Inflammatory macrophage treated with lipopolysaccharide for 1 hour (primary cell): ENCODE measurements around the gene NCOR1.
A peak's percentile ranks its signal among the peaks of the same experiment; 100 is the strongest.
"Not testable (repeated sequence)": the region's sequence is repeated elsewhere in the genome, so short reads cannot be mapped to it uniquely, and the experiment has no call there.

ENCODE experiments used
- DNase-seq, 2 donors: peaks; one replicate each; pipeline ENCODE4 v3.0.0-alpha.2; 2020 to 2022

NCOR1 gene

DNA sequence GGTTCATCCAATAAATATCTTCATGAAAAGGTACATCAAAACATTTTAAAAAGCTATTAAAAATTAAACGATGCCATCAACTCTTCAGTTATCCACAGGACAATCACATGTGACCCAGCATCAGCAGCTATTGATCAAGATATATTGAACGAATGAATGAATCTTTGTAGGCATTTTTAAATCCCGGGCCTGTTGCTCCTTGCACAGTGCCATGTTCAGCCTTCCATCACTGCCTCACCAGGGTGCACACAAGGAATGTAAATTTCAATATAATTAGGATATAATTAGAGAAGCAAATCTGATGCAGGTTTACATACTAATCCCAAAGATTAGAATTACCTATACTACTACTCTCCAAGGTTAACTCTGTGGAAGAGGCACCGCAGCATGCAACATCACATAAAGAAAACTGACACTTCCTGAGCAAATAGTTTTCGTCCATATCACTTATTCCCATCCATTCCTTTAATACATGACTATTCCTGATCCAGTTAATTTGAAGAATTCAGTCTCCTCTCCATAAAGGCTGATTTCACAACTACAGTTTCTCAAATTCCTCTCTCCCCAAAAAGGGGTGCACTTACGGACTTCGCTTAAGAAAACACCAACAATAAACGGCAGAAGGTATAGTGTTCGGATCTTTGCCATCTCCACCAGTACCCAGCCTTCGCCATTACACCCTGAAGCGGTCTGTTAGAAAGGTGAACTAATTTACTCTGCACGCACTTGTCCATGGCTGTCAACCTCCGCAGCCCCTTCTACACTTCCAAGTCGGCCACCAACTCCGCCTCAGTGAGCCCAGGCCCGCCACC lies 938 bp downstream of the NCOR1 start:
- no peak for DNase-seq

DNA sequence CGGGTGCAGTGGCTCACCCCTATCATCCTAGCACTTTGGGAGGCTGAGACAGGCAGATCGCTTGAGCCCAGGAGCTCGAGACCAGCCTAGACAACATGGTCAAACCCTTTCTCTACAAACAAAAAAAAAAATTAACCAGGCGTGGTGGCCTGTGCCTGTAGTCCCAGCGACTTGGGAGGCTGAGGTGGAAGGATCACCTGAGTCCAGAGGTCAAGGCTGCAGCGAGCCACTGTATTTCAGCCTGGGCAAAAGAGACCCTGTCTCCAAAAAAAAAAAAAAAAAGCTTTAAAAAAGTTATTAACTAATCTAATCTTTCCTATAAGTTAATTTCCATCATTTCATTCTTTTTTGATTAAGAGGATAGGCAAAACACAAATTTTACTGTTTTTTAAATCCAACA lies 2.5 kb downstream of the NCOR1 start:
- no peak for DNase-seq

DNA sequence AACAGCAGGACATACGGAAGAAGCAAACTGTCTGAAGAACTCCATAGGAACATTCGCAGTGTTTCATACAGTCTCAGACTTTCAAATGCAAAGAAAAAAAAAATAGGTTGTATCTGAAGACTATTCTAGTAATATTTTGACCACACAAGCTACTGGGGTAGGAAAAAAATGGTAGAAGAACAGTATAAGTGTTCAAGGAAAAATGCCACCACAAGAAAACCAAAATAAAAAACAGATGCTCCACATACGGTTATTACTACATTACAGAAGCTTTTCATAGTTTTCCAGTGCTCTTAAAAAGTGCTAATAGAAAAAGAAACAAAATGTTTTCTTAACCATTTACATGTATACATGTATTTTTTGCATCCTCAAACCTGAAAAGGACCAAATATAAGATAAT lies 3.7 kb downstream of the NCOR1 start:
- DNase-seq, result no peak

DNA sequence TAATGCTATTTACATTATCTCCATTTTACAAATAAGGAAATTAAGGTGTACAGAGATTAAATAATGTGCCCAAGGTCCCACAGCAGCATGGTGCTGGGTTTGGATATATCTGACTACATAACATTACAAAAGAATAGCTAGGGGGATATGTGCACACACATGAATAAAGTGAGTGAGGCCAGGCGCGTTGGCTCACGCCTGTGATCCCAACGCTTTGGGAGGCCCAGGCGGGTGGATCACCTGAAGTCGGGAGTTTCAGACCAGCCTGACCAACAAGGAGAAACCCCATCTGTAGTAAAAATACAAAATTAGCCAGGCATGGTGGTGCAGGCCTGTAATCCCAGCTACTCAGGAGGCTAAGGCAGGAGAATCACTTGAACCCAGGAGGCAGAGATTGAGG lies 10.6 kb downstream of the NCOR1 start:
- DNase-seq, result not testable (repeated sequence)

DNA sequence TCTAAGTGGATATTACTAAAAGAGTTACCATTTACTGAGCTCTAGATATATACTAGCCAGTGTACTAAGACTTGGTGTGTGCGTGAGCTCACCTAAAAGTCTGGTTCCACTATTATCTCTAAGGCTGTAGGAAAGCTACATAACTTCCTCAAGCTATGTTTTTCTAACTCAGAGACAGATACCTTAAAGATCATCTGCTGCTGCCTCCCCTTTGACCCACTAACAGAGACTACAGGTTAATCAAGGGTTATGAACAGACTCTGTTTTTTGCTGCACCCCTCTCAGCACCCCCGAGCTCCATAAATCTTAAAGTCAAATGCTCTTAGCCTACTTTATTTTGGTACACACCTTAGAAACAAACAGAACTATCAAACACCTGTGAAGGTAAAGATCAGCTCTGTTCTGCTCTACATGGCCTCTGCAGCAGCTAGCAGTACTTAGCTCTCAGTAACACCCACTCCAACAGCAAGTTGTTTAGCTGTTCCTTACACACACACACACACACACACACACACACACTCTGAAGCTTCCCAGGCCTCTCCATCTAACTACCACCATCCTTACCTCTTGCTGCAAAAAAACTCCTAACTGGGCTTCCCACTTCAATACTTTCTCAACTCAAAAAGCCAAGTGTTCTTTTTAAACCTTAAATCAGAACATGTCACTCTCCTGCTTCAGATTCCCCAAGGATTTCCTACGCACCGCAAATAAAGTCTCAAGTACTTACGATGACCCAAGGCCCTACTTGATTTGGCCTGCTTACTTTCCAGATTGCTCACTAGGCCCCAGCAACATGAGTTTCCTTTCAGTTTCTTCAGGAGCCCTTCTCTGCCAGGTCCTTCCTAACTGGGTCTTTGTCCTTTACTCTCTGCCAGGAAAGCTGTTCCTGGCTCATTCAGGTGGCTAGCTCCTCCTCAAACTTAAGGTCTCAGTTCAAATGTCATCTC lies 12.5 kb downstream of the NCOR1 start:
- DNase-seq, result not testable (repeated sequence)

- DNase-seq, result not testable (repeated sequence)
These were observed 13.6 kb downstream of the NCOR1 start for GRCh38 chr17:16201693-16202131.

- peak; percentile 28 to 35 for DNase-seq
These were observed 16.2 kb downstream of the NCOR1 start for GRCh38 chr17:16199093-16199492.

DNA sequence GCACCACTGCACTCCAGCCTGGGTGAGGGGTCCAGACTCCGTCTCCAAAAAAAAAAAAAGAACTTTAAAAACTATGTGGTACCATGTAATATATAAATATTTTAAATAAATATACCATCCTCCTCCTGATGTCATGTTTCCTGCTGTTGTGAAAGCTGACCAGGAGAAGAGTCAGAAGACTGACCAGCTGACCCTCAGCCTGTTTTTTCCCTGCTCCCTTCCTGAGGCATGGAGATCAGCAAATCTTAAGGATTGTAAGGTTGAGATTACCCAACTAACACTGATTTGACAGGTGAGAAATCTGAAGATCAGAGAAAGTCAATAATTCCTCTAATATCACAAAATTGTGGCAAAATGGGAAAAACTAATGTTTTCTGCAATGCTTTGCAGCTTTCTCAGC lies 18.1 kb downstream of the NCOR1 start:
- no peak for DNase-seq

DNA sequence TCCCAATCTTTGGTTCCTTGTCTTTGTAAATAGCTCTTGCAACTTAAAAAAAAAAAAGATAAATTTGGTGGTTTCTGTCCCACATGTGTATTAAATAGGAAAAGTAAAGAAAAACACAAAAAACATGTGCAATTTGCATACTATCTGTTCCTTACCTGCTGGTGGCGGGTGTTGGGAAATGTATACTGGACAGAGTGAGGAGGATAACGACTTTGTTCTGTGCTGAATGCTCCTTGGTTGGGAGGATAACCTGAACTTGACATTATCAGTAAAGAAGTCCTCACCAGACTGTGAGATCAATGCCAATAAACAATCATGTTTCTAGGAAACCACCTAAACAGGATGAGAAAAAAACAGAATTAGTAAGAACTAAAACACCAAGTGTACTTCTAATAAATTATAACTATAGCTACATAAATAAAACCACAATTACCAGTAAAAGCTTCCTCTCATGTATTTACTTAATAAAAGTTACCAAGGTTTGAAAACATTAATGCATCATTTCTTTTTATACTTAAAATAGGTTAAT lies 21.0 kb downstream of the NCOR1 start:
- not testable (repeated sequence) for DNase-seq

- no peak for DNase-seq
These were observed 23.7 kb downstream of the NCOR1 start for GRCh38 chr17:16191604-16192003.

DNA sequence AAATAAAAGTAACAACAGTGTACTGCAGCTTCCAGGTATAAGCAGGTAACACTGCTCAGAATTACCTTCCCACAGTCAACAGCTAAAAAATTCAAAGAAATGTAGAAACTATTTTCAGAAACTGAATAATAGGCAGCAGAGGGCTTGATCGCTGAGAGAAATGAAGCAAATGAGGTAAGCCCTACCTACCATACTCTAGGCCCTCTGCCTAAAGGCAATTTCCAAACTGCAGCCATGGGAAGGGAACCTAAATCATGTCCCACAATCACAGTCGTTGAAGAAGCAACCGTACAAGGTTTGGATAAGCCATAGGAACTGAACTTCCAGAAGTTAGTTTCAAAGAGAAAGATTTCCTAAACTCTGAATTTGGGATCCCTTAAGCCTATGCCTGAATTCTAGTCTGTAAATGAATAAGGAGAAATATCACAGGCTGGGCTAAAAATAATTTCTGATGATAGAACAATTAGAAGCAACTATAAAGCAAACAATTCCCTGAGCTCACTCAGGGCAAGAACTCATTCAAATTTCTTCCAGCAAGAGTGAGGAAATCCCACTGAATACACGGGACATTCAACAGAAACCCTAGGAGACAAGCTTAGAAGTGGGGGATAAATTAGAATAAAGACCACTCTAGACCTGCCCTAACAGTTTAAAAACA lies 24.5 kb downstream of the NCOR1 start:
- DNase-seq, result no peak

- no peak for DNase-seq
These were observed 25.5 kb downstream of the NCOR1 start for GRCh38 chr17:16189791-16190348.

- DNase-seq, result no peak
These were observed 27.7 kb downstream of the NCOR1 start for GRCh38 chr17:16187642-16188041.

DNA sequence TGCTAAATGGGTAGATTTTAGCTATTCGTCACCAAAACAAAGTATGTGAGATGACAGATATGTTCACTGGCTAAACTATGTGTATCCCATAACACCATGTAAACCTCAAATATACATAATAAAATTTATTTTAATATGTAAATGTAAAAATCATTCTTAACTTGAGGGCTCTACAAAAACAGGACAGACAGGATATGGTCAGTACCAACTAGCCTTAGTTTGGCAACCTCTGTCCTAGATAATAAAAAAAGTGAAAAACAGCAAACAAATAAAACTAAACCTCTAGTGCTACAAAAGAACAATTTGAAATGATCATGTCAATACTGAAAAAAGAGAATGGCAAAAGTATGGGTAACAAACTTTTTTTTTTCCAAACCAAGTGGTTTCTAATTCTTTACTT lies 33.8 kb downstream of the NCOR1 start:
- DNase-seq, result no peak

GRCh38 chr17:16178836-16179235 lies 36.5 kb downstream of the NCOR1 start:
- DNase-seq, result no peak

GRCh38 chr17:16171613-16172012 lies 43.7 kb downstream of the NCOR1 start:
- no peak for DNase-seq

- not testable (repeated sequence) for DNase-seq
These were observed 48.6 kb downstream of the NCOR1 start for GRCh38 chr17:16166766-16167165.

- no peak for DNase-seq
These were observed 56.6 kb downstream of the NCOR1 start for GRCh38 chr17:16158714-16159113.

DNA sequence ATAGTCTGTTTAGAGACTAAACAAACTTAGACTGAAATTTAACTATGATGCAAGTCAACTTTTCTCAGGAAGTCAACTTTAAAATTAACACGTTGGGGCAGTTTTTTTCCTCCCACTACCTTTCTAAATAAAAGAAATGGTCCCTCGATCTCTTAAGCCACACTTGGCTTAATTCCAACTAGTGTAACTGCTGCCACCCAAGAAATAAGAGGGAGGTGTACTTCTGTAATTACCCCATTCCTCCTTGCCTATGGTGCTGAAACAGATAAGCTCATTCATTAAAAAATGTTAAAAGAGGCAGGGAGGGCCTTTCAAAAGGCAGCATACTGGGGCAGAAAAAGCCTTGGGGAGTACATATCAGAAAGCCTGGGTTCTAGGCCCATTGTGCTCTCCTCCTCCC lies 59.8 kb downstream of the NCOR1 start:
- no peak for DNase-seq

GRCh38 chr17:16152326-16152725 lies 63.0 kb downstream of the NCOR1 start:
- not testable (repeated sequence) for DNase-seq

DNA sequence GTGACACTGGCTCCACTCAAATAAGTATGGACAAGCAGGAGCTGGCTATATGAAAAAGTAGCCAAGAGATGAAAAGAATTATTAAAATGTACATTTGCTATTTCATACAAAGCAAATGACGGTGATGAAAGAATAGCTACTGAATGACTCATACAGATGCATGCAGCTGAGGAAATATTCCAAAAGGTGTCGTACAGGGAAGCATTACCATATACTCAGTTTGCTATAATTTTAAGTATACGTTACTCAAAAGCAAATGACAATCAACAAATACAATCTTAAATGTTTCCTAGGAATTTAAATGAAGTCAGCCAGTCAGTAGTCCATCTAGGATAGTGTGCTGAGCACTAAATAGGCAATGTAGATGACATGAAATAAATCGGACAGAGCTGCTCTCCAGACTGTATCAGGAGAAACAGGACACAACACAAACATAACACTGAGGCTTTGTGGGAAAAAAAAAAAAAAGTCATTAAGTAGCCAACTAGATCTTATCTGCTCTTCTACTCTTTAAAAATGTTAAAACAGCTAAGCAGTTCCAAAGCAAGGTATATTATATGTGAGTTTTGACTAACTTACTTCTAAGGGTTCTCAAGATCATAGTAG lies 65.0 kb downstream of the NCOR1 start:
- DNase-seq, result no peak

GRCh38 chr17:16148596-16148995 lies 66.7 kb downstream of the NCOR1 start:
- DNase-seq, result no peak
